ENCODE results near the gene SKIC2.
A peak's percentile ranks its signal among the peaks of the same experiment; 100 is the strongest.

SKIC2 gene

GRCh38 chr6:31945507-31946369 lies 13.2 kb upstream of the SKIC2 start, which contains the start of gene CFB:
Gene CFB (plus strand): TSS chr6:31946095. CDS start chr6:31946222, 127 bp downstream.
- DNase-seq = no peak

- no peak for DNase-seq
These were observed 12.5 kb upstream of the SKIC2 start for GRCh38 chr6:31946370-31946885.

- no peak for DNase-seq
These were observed 11.8 kb upstream of the SKIC2 start for GRCh38 chr6:31947070-31947675.

GRCh38 chr6:31947864-31948263 lies 11.1 kb upstream of the SKIC2 start:
- DNase-seq = no peak

GRCh38 chr6:31948306-31948705 lies 10.7 kb upstream of the SKIC2 start:
- no peak for DNase-seq

- no peak for DNase-seq
These were observed 10.1 kb upstream of the SKIC2 start for GRCh38 chr6:31948753-31949413.

- no peak for DNase-seq
These were observed 8.9 kb upstream of the SKIC2 start for GRCh38 chr6:31949926-31950548.

- DNase-seq = peak; percentile 43
These were observed 6.7 kb upstream of the SKIC2 start for GRCh38 chr6:31952140-31952805.

- no peak for DNase-seq
These were observed 6.1 kb upstream of the SKIC2 start for GRCh38 chr6:31952890-31953289.

GRCh38 chr6:31954511-31954910 lies 4.5 kb upstream of the SKIC2 start:
- no peak for DNase-seq

- no peak for DNase-seq
These were observed 2.2 kb upstream of the SKIC2 start for GRCh38 chr6:31956796-31957195.

- no peak for DNase-seq
These were observed 599 bp upstream of the SKIC2 start for GRCh38 chr6:31958412-31958740.

- DNase-seq = no peak
These were observed 2.6 kb downstream of the SKIC2 start for GRCh38 chr6:31961616-31962015.

- no peak for DNase-seq
These were observed 4.9 kb downstream of the SKIC2 start for GRCh38 chr6:31963921-31964320.

GRCh38 chr6:31965700-31966099 lies 6.7 kb downstream of the SKIC2 start:
- DNase-seq = no peak

- no peak for DNase-seq
These were observed 7.5 kb downstream of the SKIC2 start for GRCh38 chr6:31966506-31966905.

GRCh38 chr6:31966997-31967925 lies 8.3 kb downstream of the SKIC2 start:
- DNase-seq = no peak

- DNase-seq = no peak
These were observed 8.9 kb downstream of the SKIC2 start for GRCh38 chr6:31967926-31968320.

GRCh38 chr6:31968326-31968725 lies 9.4 kb downstream of the SKIC2 start:
- DNase-seq = no peak

GRCh38 chr6:31968791-31969711 lies 10.1 kb downstream of the SKIC2 start:
- no peak for DNase-seq
